HFFc6 (cell line): Measurements from ENCODE around the gene TRABD2B. TPM values are rescaled to one million over a fixed set of nuclear protein-coding genes. Genes with fewer than 3 reads are reported as not detected.

Experiments
- DNase-seq: peaks from one replicate; pipeline ENCODE4 v3.0.0-alpha.2; 2018
- H3K27ac Mint-ChIP-seq: 2 replicates; pipeline ENCODE4 v1.8.0; 2020; ENCODE audit warnings: mild to moderate bottlenecking, mixed read lengths
- H3K27me3 Mint-ChIP-seq: 2 replicates; pipeline ENCODE4 v1.8.0; 2021; ENCODE audit warnings: mild to moderate bottlenecking, moderate library complexity, mixed read lengths; ENCODE audit not compliant: insufficient read depth
- H3K36me3 Mint-ChIP-seq: 2 replicates; pipeline ENCODE4 v1.8.0; 2021; ENCODE audit warnings: low read depth, mixed read lengths
- H3K4me1 Mint-ChIP-seq: 2 replicates; pipeline ENCODE4 v1.8.0; 2020; ENCODE audit warnings: low read depth, mixed read lengths
- H3K4me3 Mint-ChIP-seq: 2 replicates; pipeline ENCODE4 v1.8.0; 2020; ENCODE audit warnings: mild to moderate bottlenecking, moderate library complexity, mixed read lengths
- H3K9me3 Mint-ChIP-seq: 2 replicates; pipeline ENCODE4 v1.8.0; 2020; ENCODE audit warnings: mild to moderate bottlenecking, mixed read lengths
- total RNA-seq, 6 experiments: library from RNA; stranded (reverse); fragmentation: NEBNext Ultra II Directional; extraction: Animal tissue kit (Norgen Biotek cat#: 25700); gene quantifications; 2 replicates in 1 of 6; 3 replicates in 5 of 6; pipeline ENCODE4 v1.2.3, GENCODE V29; 2021
- TF ChIP-seq, protein P1 (sequence below): fragments of 200-600 bp; sonication (generic); IDR thresholded peaks from 2 replicates; pipeline ENCODE4 v1.5.0; 2021; ENCODE audit warnings: antibody characterized with exemption, mild to moderate bottlenecking

Gene TRABD2B
- total RNA-seq, 6 experiments from 2014 or later: not detected

DNA sequence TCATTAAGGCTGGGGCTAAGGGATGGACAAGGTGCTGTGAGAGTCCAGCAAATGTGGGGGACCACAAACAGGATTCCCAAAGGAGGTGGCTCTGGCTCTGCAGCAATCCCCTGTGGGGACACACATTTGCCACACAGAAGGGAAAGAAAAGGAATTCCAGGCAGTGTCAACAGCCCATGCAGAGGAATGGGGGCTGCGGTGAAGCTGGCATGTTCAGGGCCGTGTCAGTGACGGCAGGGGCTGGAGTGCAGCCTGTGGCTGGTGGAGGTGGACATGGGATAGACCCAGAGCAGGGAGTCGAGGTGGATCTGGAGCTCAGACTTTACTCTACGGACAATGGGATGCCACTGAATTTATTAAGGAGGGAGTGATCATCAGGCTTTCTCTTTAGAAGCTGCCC, 183.2 kb downstream of the TRABD2B start:
- Mint-ChIP-seq H3K4me3 (no peak overlapping the region), H3K27me3 (peaks cover 4% of the 10 kb centered on the region), H3K36me3 (no peaks in the 10 kb centered on the region), H3K27ac (no peak overlapping the region), H3K4me1 (no peaks in the 10 kb centered on the region), H3K9me3 (peaks cover 32% of the 10 kb centered on the region)
- TF ChIP-seq, protein P1, sequence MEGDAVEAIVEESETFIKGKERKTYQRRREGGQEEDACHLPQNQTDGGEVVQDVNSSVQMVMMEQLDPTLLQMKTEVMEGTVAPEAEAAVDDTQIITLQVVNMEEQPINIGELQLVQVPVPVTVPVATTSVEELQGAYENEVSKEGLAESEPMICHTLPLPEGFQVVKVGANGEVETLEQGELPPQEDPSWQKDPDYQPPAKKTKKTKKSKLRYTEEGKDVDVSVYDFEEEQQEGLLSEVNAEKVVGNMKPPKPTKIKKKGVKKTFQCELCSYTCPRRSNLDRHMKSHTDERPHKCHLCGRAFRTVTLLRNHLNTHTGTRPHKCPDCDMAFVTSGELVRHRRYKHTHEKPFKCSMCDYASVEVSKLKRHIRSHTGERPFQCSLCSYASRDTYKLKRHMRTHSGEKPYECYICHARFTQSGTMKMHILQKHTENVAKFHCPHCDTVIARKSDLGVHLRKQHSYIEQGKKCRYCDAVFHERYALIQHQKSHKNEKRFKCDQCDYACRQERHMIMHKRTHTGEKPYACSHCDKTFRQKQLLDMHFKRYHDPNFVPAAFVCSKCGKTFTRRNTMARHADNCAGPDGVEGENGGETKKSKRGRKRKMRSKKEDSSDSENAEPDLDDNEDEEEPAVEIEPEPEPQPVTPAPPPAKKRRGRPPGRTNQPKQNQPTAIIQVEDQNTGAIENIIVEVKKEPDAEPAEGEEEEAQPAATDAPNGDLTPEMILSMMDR: no peak
- no peak for DNase-seq

DNA sequence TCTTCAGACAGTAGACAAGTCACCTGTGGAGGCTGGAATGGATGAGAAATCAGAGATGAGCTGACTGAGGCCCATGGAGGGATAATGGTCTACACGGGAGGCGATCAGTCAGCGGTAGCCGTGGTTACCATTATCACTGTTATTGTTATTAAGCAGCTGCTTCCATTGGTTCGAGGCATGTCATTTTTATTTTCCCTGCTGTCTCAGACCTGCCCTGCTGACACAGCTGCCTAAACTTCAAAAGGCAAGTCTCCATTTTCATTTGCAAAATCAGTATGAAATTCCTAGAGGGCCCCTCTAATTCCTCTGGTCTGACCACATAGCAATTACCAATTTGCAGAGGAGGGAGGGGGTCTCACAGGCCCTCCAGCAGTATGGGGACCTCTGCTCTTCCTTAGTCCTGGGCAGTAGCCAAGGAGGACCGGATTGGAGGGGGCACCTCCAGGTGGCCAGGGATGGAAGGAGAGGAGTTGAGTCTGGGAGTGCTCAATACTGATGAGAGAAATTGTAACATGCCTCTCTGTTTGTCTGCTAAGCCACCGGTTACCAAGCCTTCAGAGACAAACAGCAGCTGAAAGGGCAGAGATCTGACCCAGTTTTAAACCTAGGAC, 184.2 kb downstream of the TRABD2B start:
- no peak for DNase-seq
- no peaks in the 10 kb centered on the region for H3K36me3 Mint-ChIP-seq
- H3K27ac Mint-ChIP-seq: no peak overlapping the region
- TF ChIP-seq, protein P1: no peak
- peaks cover 27% of the 10 kb centered on the region for H3K9me3 Mint-ChIP-seq
- H3K27me3 Mint-ChIP-seq: peaks cover 4% of the 10 kb centered on the region
- no peak overlapping the region for H3K4me3 Mint-ChIP-seq
- H3K4me1 Mint-ChIP-seq: no peaks in the 10 kb centered on the region

DNA sequence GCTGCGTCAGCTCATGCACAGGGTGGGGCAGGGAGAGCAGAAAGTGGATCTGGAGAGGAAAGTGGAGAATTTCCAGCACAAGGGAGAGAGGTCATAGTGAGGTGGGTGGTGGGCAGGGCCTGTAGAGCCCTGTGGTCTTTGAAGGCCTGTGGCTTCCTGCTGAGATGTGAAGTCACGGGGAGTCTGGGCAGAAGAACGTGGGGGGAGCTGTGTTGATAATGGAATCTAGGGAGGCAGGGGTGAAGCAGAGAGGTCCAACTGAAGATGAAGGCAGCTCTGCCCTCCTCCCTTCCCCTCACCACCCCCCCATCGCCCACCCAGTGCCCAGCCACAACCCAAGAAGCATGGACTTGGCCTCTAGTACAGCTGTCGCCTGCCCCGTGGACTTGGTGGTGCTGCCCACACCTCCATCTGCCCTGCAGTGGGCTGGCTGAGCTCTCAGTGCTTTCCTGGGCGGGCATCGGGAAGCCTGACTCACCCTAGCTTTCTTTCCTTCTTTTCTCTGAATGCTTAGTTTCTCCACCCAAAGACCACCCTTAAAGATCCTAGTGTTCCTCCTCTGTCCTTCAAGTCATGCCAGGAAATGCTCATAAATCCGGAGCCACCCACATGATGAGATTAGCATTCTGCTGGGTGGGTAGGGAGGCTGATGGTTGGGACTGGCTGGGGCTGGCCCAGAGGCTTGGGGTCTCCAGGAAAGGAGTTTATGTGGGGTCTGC, 186.1 kb downstream of the TRABD2B start:
- TF ChIP-seq, protein P1: no peak
- DNase-seq: no peak
- Mint-ChIP-seq H3K36me3 (no peaks in the 10 kb centered on the region), H3K27me3 (peaks cover 7% of the 10 kb centered on the region), H3K9me3 (peaks cover 14% of the 10 kb centered on the region), H3K4me1 (no peaks in the 10 kb centered on the region), H3K27ac (no peak overlapping the region), H3K4me3 (no peak overlapping the region)

DNA sequence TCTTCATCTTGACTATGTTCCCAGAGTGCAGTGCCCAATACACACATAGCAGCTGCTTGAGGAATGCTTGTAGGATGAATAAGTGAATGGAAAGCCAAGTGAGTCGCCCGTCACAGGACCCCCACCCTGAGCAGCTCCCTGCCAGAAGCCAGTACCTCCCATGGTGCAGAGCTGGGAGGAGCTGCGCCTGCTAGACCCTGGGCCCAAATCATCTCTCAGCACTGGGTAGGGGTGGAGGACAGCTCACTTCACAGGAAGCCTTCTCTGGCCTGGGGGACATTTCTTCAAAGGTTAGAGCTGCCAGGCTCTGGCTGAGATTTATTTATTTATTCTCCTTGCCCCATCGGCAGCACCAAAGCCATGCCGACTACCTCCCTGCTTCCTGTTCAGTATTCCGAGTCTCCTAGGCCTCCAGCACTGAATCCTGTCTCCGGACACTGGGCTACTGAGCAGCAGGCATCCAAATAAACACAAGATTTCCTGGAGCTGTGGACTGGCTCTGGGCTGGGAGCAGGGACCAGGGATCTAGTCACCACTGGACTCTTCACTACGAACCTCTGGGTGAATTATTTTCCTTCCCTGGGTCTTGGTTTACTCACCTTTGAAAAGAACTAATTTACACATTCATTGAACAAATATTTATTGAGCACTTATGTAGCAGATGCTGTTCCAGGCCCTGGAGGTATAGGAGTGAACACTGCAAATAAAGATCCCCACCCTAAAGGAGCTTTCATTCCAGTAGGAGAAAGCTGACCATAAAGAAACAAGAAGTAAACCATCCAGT, 187.7 kb downstream of the TRABD2B start:
- TF ChIP-seq, protein P1: no peak
- DNase-seq: no peak
- H3K36me3 Mint-ChIP-seq: no peaks in the 10 kb centered on the region
- H3K27me3 Mint-ChIP-seq: peaks cover 7% of the 10 kb centered on the region; the same call in 1 of the 2 replicates
- H3K4me3 Mint-ChIP-seq: no peak overlapping the region
- H3K4me1 Mint-ChIP-seq: no peaks in the 10 kb centered on the region
- peaks cover 12% of the 10 kb centered on the region for H3K9me3 Mint-ChIP-seq
- H3K27ac Mint-ChIP-seq: no peak overlapping the region

DNA sequence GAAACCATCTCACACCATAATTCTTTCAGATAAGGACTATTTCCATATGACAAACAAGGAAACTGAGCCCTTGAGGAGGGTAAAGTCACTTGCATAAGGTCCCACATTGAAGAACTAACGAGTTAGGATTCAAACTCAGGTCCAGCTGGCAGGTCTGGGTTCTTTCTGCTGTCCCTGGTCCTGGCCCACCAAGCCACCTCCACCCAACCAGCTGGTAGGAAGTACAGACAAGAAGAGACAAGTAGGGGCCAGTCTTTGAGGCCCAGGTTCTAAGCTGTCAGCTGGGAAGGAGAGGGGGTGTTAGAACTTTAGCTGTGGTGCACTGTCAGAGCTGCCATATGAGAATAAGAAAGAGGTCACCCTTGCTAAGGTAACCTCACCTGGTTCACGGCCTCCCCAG, 188.6 kb downstream of the TRABD2B start:
- Mint-ChIP-seq H3K4me1 (no peaks in the 10 kb centered on the region), H3K4me3 (no peak overlapping the region), H3K27ac (no peak overlapping the region), H3K9me3 (peaks cover 13% of the 10 kb centered on the region), H3K27me3 (peaks cover 7% of the 10 kb centered on the region; the same call in 1 of the 2 replicates), H3K36me3 (no peaks in the 10 kb centered on the region)
- DNase-seq: no peak
- TF ChIP-seq, protein P1: no peak
